Retinal pigment epithelial cell (primary cell): Measurements from ENCODE around the gene NKX2-1.
"Not testable (repeated sequence)": the region's sequence is repeated elsewhere in the genome, so short reads cannot be mapped to it uniquely, and the experiment has no call there.

Experiments
- DNase-seq: peaks from one replicate; pipeline ENCODE4 v3.0.0-alpha.2; 2010; ENCODE audit warnings: low read depth
- H3K4me3 ChIP-seq: 2 replicates; pipeline ENCODE4 v1.5.1; 2011; ENCODE audit warnings: mild to moderate bottlenecking, low read length, control low read depth, moderate library complexity
- CTCF ChIP-seq: conservative IDR thresholded peaks from 2 replicates; pipeline ENCODE4 v1.5.1; 2011; ENCODE audit warnings: low read depth, low read length, control low read depth, inconsistent platforms

NKX2-1 gene

DNA sequence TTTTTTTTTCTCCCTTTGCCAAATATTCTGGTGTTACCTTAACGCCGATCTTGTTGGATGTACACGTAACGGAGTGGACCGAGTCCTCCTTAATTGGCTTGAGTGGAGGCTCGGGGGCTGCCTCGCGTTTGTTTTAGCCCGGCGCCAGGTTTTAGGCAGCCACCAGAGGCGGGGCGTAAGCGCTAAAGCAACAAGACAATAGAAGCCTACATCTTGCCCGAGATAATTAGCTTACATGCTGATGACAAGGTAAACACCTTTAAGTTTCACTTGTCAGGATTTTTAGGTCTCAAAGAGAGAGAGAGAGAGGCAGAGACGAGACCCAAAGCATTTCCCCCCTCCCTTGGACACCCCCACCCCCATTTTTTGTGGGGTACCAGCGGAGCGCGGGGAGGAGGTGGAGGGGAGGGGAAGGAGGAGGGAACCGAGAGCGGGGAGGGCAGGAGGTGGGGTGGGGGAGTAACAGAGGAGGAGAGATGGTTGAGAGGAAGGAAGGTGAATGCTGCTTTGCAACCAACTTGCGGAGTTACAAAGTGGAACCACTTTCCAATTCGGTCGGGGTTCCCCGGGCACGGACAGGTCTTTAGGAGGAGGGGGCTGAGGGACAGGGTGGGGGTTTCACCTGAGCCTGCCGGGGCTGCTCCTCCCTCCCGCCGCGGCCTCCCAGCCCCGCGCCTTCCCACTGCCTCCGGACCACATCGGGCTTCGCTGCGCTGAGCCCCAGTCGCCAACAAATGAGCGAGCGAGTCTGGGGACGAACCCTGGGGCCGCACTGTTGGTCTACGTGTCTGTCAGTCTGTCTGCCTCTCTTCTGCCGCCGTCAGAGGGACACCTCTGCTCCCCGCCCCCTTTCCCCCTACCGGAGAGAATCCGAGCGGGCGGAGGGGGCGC is at the start of gene NKX2-1:
Gene NKX2-1 (minus strand): TSS at position 802 of the 891 bp plus-strand sequence. CDS start 103 bp downstream, at position 699.
- no peak for TF ChIP-seq CTCF
- no peak within 1 kb of the TSS for H3K4me3 ChIP-seq
- no peak for DNase-seq

- DNase-seq, result no peak
- peak; percentile 93 for TF ChIP-seq CTCF
These were observed 36.9 kb upstream of the NKX2-1 start for GRCh38 chr14:36556811-36557433.

DNA sequence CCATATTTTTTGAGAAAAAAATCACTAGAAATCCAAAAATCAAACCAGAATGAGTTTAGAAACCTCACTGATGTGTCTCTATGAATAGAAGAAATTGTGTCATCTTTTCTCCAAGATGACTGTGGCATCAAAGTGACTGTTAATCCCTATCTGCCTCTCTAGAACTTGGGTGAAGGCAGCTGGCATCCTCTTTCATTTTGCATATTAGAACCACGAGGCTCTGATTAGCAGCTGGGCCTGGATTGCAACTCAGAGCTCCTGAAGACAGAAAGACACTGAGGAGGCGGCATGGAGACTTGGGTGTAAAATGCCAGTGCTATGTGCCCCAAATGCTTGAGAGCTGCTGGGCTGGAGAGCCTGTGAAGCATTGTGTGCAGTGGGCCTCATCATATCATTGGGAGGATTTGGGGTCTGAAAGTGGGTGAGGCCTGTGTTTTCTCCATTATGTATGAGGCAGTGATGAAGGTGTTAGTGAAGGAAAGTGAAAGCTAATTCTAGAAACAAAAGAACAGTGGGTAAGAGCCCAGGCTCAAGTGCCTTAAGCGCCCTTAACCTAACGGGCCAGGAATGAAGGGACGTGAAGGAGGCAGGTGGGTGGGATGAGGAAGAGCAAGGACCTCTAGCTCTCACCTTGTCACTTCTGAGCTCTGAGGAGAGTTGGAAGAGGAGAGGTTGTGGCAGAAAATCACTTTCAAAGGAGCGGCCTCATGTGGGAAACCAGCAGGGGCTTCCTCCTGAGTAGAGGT is 36.1 kb upstream of the NKX2-1 start:
- no peak for TF ChIP-seq CTCF
- DNase-seq, result no peak
- H3K4me3 ChIP-seq, result no peak overlapping the region

More at GRCh38 chr14:36556811-36557433, 36.9 kb upstream of the NKX2-1 start:
- H3K4me3 ChIP-seq, result no peak overlapping the region

- no peak overlapping the region for H3K4me3 ChIP-seq
- TF ChIP-seq CTCF, result peak; percentile 77
- DNase-seq, result peak; percentile 1
These were observed 33.7 kb upstream of the NKX2-1 start for GRCh38 chr14:36553656-36554260.

- DNase-seq, result no peak
- no peak overlapping the region for H3K4me3 ChIP-seq
- TF ChIP-seq CTCF, result no peak
These were observed 30.9 kb upstream of the NKX2-1 start for GRCh38 chr14:36550899-36551298.

GRCh38 chr14:36544280-36544679 is 24.2 kb upstream of the NKX2-1 start:
- not testable (repeated sequence) for H3K4me3 ChIP-seq, DNase-seq

DNA sequence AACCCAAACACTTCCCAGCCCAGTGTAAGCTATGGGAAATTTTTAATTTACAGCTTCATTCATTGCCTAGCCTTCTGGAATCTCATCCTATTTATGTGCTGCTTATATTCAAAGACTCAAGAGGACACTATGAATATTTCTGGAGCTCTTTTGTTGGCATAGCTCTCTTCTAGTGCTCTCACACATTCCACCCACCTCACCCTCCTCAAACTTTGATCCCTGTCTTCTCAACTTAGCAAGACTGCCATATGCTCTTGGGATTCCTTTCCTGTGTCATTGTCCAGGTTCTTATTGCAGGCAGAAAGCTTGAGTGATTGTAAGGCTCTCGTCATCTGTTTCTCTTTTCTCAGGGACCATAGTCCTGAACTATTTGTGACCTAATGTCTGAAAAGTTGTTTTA is 18.0 kb upstream of the NKX2-1 start:
- no peak for TF ChIP-seq CTCF
- H3K4me3 ChIP-seq, result no peak overlapping the region
- no peak for DNase-seq
